Loucy (cell line): ENCODE data around the gene CHD9NB.

Experiments
- EZH2phosphoT487 ChIP-seq: fragments of 200-600 bp; IDR thresholded peaks from 2 replicates; pipeline ENCODE4 v1.6.1; 2018; ENCODE audit warnings: antibody characterized with exemption, mild to moderate bottlenecking, moderate library complexity, borderline replicate concordance
- TF ChIP-seq, protein P1 (sequence below): fragments of 200-600 bp; sonication (generic); conservative IDR thresholded peaks from 2 replicates; pipeline ENCODE4 v1.5.1; 2014; ENCODE audit warnings: mild to moderate bottlenecking, antibody characterized with exemption, low read length

DNA sequence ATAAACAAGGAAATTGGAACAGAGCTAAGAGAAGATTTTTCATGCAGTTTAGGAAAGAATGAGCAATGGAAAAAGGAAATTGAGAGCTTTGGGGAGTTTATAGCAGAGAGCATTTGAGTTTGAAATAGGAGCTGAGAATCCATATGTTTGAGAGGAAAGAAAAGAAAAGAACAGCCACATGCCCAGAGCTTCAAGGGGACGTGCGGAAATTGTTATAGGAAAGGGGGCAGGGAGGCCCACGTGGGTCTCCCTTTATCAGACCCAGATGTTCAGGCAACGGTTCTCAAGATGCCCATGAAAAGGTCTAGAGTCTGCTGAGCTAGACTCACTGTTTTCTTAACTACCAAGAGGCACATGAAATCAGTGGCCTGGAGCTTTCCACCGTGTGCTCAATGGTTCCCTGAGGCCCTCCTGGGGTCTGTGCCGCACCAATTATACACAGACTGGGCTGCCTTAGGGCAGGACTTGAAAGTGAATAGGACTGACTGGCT lies 33.3 kb upstream of the CHD9NB start:
- TF ChIP-seq EZH2phosphoT487 = no peak
- TF ChIP-seq, protein P1, sequence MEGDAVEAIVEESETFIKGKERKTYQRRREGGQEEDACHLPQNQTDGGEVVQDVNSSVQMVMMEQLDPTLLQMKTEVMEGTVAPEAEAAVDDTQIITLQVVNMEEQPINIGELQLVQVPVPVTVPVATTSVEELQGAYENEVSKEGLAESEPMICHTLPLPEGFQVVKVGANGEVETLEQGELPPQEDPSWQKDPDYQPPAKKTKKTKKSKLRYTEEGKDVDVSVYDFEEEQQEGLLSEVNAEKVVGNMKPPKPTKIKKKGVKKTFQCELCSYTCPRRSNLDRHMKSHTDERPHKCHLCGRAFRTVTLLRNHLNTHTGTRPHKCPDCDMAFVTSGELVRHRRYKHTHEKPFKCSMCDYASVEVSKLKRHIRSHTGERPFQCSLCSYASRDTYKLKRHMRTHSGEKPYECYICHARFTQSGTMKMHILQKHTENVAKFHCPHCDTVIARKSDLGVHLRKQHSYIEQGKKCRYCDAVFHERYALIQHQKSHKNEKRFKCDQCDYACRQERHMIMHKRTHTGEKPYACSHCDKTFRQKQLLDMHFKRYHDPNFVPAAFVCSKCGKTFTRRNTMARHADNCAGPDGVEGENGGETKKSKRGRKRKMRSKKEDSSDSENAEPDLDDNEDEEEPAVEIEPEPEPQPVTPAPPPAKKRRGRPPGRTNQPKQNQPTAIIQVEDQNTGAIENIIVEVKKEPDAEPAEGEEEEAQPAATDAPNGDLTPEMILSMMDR = no peak
